IMR-90 (cell line): ENCODE measurements around the gene SCG5. TPM values are rescaled to one million over a fixed set of nuclear protein-coding genes. Genes with fewer than 3 reads are reported as not detected.

Experiments
- ATAC-seq: fragments of 200-7000 bp; cut with Tn5 transposase; 2 replicates; pipeline ENCODE4 v1.9.1; 2020; ENCODE audit warnings: low read depth, mild to moderate bottlenecking, moderate library complexity
- BruUV-seq: library from RNA; stranded (reverse); fragments of 400-500 nt; replicated peaks from 2 replicates; lab custom pipeline; 2021; lab: Mats Ljungman, UMichigan
- CTCF ChIA-PET: fragments of 300-600 bp; formaldehyde crosslinking; extraction: SDS; loops from one replicate; lab custom pipeline; 2021; ENCODE audit warnings: antibody characterized with exemption; lab: Yijun Ruan, JAX
- POLR2A ChIA-PET: fragments of 300-600 bp; sonication (Branson Sonifier 250); formaldehyde crosslinking; loops from one replicate; lab custom pipeline; 2022; ENCODE audit warnings: antibody characterized with exemption; ENCODE audit not compliant: unreplicated experiment; lab: Charles Lee
- DNase-seq: peaks from one replicate; pipeline ENCODE4 v3.0.0; 2013
- H2AFZ ChIP-seq: replicated peaks from 2 replicates; pipeline ENCODE3; 2013; ENCODE audit warnings: low read length, mild to moderate bottlenecking; ENCODE audit not compliant: poor library complexity
- H2AK5ac ChIP-seq: 2 replicates; pipeline ENCODE4 v1.6.1; 2013; ENCODE audit warnings: low read depth, low read length, inconsistent platforms
- H2AK9ac ChIP-seq: replicated peaks from 2 replicates; pipeline ENCODE3; 2013; ENCODE audit warnings: mild to moderate bottlenecking, low read depth, low read length, moderate library complexity; ENCODE audit not compliant: poor library complexity
- H2BK120ac ChIP-seq: 2 replicates; pipeline ENCODE4 v1.6.1; 2013; ENCODE audit warnings: low read depth, low read length, inconsistent platforms
- H2BK15ac ChIP-seq: 3 replicates; pipeline ENCODE4 v1.6.1; 2013; ENCODE audit warnings: low read depth, low read length, inconsistent platforms
- H2BK20ac ChIP-seq: 2 replicates; pipeline ENCODE4 v1.6.1; 2013; ENCODE audit warnings: low read depth, mild to moderate bottlenecking, inconsistent platforms, low read length, moderate library complexity
- H2BK5ac ChIP-seq: 2 replicates; pipeline ENCODE4 v1.6.1; 2013; ENCODE audit warnings: mild to moderate bottlenecking, low read depth, low read length, inconsistent platforms; ENCODE audit not compliant: poor library complexity, severe bottlenecking
- H3K14ac ChIP-seq: replicated peaks from 2 replicates; pipeline ENCODE4 v1.6.1; 2013; ENCODE audit warnings: low read depth, low read length, inconsistent platforms
- H3K18ac ChIP-seq: 2 replicates; pipeline ENCODE4 v1.6.1; 2013; ENCODE audit warnings: low read depth, low read length, control low read depth
- H3K23ac ChIP-seq: 2 replicates; pipeline ENCODE4 v1.6.1; 2013; ENCODE audit warnings: low read depth, low read length, inconsistent platforms
- H3K27ac ChIP-seq: 2 replicates; pipeline ENCODE4 v1.5.1; 2013; ENCODE audit warnings: mild to moderate bottlenecking, control low read depth, low read length; ENCODE audit not compliant: insufficient read depth
- H3K27me3 ChIP-seq: 2 replicates; pipeline ENCODE4 v1.6.1; 2013; ENCODE audit warnings: low read length; ENCODE audit not compliant: control insufficient read depth, insufficient read depth
- H3K36me3 ChIP-seq: 2 replicates; pipeline ENCODE4 v1.6.1; 2013; ENCODE audit warnings: low read length, mixed read lengths; ENCODE audit not compliant: control insufficient read depth, insufficient read depth
- H3K4ac ChIP-seq: 2 replicates; pipeline ENCODE4 v1.6.1; 2013; ENCODE audit warnings: low read depth, low read length, inconsistent platforms
- H3K4me1 ChIP-seq: 2 replicates; pipeline ENCODE4 v1.6.1; 2013; ENCODE audit warnings: low read length, mixed read lengths; ENCODE audit not compliant: control insufficient read depth, insufficient read depth
- H3K4me2 ChIP-seq: 2 replicates; pipeline ENCODE4 v1.6.1; 2013; ENCODE audit warnings: low read depth, mild to moderate bottlenecking, control low read depth, low read length, moderate library complexity
- H3K4me3 ChIP-seq: 2 replicates; pipeline ENCODE4 v1.5.1; 2013; ENCODE audit warnings: low read depth, mild to moderate bottlenecking, control low read depth, low read length, moderate library complexity; ENCODE audit not compliant: insufficient read depth
- H3K56ac ChIP-seq: 2 replicates; pipeline ENCODE4 v1.6.1; 2013; ENCODE audit warnings: low read length, inconsistent platforms; ENCODE audit not compliant: insufficient read depth; ENCODE audit errors: extremely low read depth
- H3K79me1 ChIP-seq, 2 experiments: 2 replicates each; pipeline ENCODE4 v1.6.1; 2013; ENCODE audit warnings: low read length in 2 of 2, inconsistent platforms in 1 of 2, low read depth in 1 of 2
- H3K9ac ChIP-seq: 2 replicates; pipeline ENCODE4 v1.6.1; 2013; ENCODE audit warnings: low read depth, low read length, control low read depth
- H3K9me1 ChIP-seq: 2 replicates; pipeline ENCODE4 v1.6.1; 2013; ENCODE audit warnings: low read length, inconsistent platforms; ENCODE audit not compliant: insufficient read depth
- H3K9me3 ChIP-seq: 2 replicates; pipeline ENCODE4 v1.6.1; 2013; ENCODE audit warnings: low read length; ENCODE audit not compliant: control insufficient read depth, insufficient read depth
- H4K20me1 ChIP-seq: 2 replicates; pipeline ENCODE4 v1.6.1; 2013; ENCODE audit warnings: low read length, inconsistent platforms; ENCODE audit not compliant: insufficient read depth
- H4K5ac ChIP-seq: 2 replicates; pipeline ENCODE4 v1.6.1; 2013; ENCODE audit warnings: mild to moderate bottlenecking, low read depth, low read length, control low read depth
- H4K8ac ChIP-seq, 2 experiments: 2 replicates each; pipeline ENCODE4 v1.6.1; 2013; ENCODE audit warnings: low read depth in 2 of 2, low read length in 2 of 2, control low read depth in 1 of 2, inconsistent platforms in 1 of 2
- H4K91ac ChIP-seq: 2 replicates; pipeline ENCODE4 v1.6.1; 2013; ENCODE audit warnings: low read depth, low read length, inconsistent platforms; ENCODE audit not compliant: insufficient read depth
- BHLHE40 ChIP-seq: fragments of 150-350 bp; IDR thresholded peaks from 2 replicates; pipeline ENCODE4 v1.6.1; 2016; ENCODE audit warnings: mild to moderate bottlenecking, low read depth, low read length
- CEBPB ChIP-seq: IDR thresholded peaks from 2 replicates; pipeline ENCODE4 v1.6.1; 2012; ENCODE audit warnings: low read depth, low read length, improper control_type of control experiment
- CHD1 ChIP-seq: IDR thresholded peaks from 2 replicates; pipeline ENCODE4 v1.6.1; 2012; ENCODE audit warnings: low read depth, low read length, improper control_type of control experiment
- CTCF ChIP-seq: conservative IDR thresholded peaks from 2 replicates; pipeline ENCODE4 v1.5.1; 2012; ENCODE audit warnings: mild to moderate bottlenecking, low read depth, low read length, improper control_type of control experiment
- ELK1 ChIP-seq: fragments of 150-350 bp; IDR thresholded peaks from 2 replicates; pipeline ENCODE4 v1.6.1; 2016; ENCODE audit warnings: low read depth, mild to moderate bottlenecking, low read length, moderate library complexity, borderline replicate concordance
- FOS ChIP-seq: fragments of 150-350 bp; IDR thresholded peaks from 2 replicates; pipeline ENCODE4 v1.6.1; 2016; ENCODE audit warnings: low read depth, low read length
- MAFK ChIP-seq: IDR thresholded peaks from 2 replicates; pipeline ENCODE4 v1.6.1; 2012; ENCODE audit warnings: low read depth, low read length, improper control_type of control experiment
- MAZ ChIP-seq: IDR thresholded peaks from 2 replicates; pipeline ENCODE4 v1.6.1; 2012; ENCODE audit warnings: low read depth, mild to moderate bottlenecking, low read length, improper control_type of control experiment, moderate library complexity, borderline replicate concordance
- MXI1 ChIP-seq: IDR thresholded peaks from 2 replicates; pipeline ENCODE4 v1.6.1; 2012; ENCODE audit warnings: low read depth, mild to moderate bottlenecking, low read length, moderate library complexity, borderline replicate concordance
- NFE2L2 ChIP-seq: fragments of 150-350 bp; IDR thresholded peaks from 2 replicates; pipeline ENCODE4 v1.6.1; 2016; ENCODE audit warnings: low read depth, mild to moderate bottlenecking, low read length
- POLR2A ChIP-seq: IDR thresholded peaks from 2 replicates; pipeline ENCODE4 v1.6.1; 2012; ENCODE audit warnings: mild to moderate bottlenecking, low read depth, low read length
- RAD21 ChIP-seq: IDR thresholded peaks from 2 replicates; pipeline ENCODE4 v1.6.1; 2012; ENCODE audit warnings: low read length, improper control_type of control experiment
- RCOR1 ChIP-seq: IDR thresholded peaks from 2 replicates; pipeline ENCODE4 v1.6.1; 2012; ENCODE audit warnings: mild to moderate bottlenecking, low read length, improper control_type of control experiment; ENCODE audit not compliant: insufficient replicate concordance
- RFX5 ChIP-seq: IDR thresholded peaks from 2 replicates; pipeline ENCODE4 v1.8.0; 2012; ENCODE audit warnings: low read depth, mild to moderate bottlenecking, low read length, moderate library complexity
- SMC3 ChIP-seq: fragments of 150-350 bp; IDR thresholded peaks from 2 replicates; pipeline ENCODE4 v1.6.1; 2016; ENCODE audit warnings: low read depth, mild to moderate bottlenecking, antibody characterized with exemption, low read length, moderate library complexity
- USF2 ChIP-seq: fragments of 150-350 bp; IDR thresholded peaks from 2 replicates; pipeline ENCODE4 v1.6.1; 2017; ENCODE audit warnings: mild to moderate bottlenecking, antibody characterized with exemption, low read length, low read depth
- WGBS, 2 experiments: methylation state at CpG; one replicate each; pipeline versions ENCODE4 v1.1.5 to v1.1.7; 2013; ENCODE audit warnings: missing lambda C conversion rate in 2 of 2; ENCODE audit not compliant: insufficient read length in 1 of 2; ENCODE audit errors: extremely low coverage in 2 of 2; 5-methylcytosine and 5-hydroxymethylcytosine counted together
- dilution Hi-C: fragments of 300-500 bp; cut with HindIII; formaldehyde crosslinking; loops from one replicate; pipeline ENCODE4 v1.14.3; 2018; ENCODE audit warnings: low sequenced_read_pairs; ENCODE audit not compliant: unreplicated experiment
- in situ Hi-C: fragments of 300-500 bp; cut with MboI; formaldehyde crosslinking; loops from 3 replicates; pipeline ENCODE4 v1.14.3; 2019; ENCODE audit warnings: low sequenced_read_pairs, inconsistent platforms, mixed read lengths
- intact Hi-C: fragments of 100-400 bp; cut with micrococcal nuclease; formaldehyde crosslinking; loops from 2 replicates; pipeline ENCODE4 v1.10.0; 2022
- polyA plus RNA-seq, 3 experiments: library from polyadenylated mRNA; depleted of rRNA; stranded (reverse); fragments of >200 nt; gene quantifications; 2 replicates each; pipeline ENCODE4 v1.2.3, GENCODE V29; 2012; ENCODE audit warnings: low replicate concordance in 1 of 3
- total RNA-seq: library from RNA; depleted of rRNA; stranded (reverse); fragments of >200 nt; gene quantifications from 2 replicates; pipeline ENCODE4 v1.2.3, GENCODE V29; 2012

SCG5 gene
- total and polyA plus RNA-seq, 2 of the 4 experiments (the other 2 are of a cell fraction): 7.9 to 16.8 TPM

GRCh38 chr15:32698773-32699390 is 57.4 kb downstream of the SCG5 start:
- dilution Hi-C loops: no loop called here
- Histone ChIP-seq H3K9me3 (no peaks in the 10 kb centered on the region), H2AK9ac (peak overlapping the region; percentile 56), H3K4ac (0 out of 2 replicates have a peak overlapping the region, but pooled peaks have one; percentile 2), H2AFZ (peak overlapping the region; percentile 44), H3K27ac (no peak overlapping the region), H3K9me1 (no peaks in the 10 kb centered on the region), H2BK120ac (no peak overlapping the region), H3K18ac (no peak overlapping the region), H4K8ac (no peak overlapping the region), H3K4me3 (no peak overlapping the region), H3K23ac (no peak overlapping the region), H2AK5ac (peak overlapping the region; percentile 13), H3K14ac (peak overlapping the region; percentile 31), H3K4me2 (no peak overlapping the region), H3K4me1 (no peaks in the 10 kb centered on the region), H2BK5ac (no peak overlapping the region), H3K56ac (no peak overlapping the region), H3K36me3 (no peaks in the 10 kb centered on the region), H4K91ac (no peak overlapping the region), H4K5ac (no peak overlapping the region), H3K79me1 (no peaks in the 10 kb centered on the region), H3K27me3 (no peaks in the 10 kb centered on the region), H2BK20ac (peak overlapping the region; percentile 65; the same call in 1 of the 2 replicates), H4K20me1 (no peaks in the 10 kb centered on the region), H2BK15ac (no peak overlapping the region), H3K9ac (no peak overlapping the region)
- 100% methylated on average over 1 of the region's 5 CpGs; no CpG with 5 or more reads in 1 of the 2 experiments for WGBS, 2 experiments
- no TSS peak for BruUV-seq
- DNase-seq (peak; percentile 29), ATAC-seq (no peak; the same call in 1 of the 2 replicates)
- ChIA-PET CTCF (no interaction called here), POLR2A (no interaction called here)
- intact Hi-C loops: no loop called here
- in situ Hi-C loops: no loop called here
- TF ChIP-seq RFX5: no peak
- TF ChIP-seq CEBPB: no peak
- no peak for TF ChIP-seq SMC3
- no peak for TF ChIP-seq ELK1
- no peak for TF ChIP-seq CTCF
- no peak for TF ChIP-seq BHLHE40
- no peak for TF ChIP-seq RAD21
- no peak for TF ChIP-seq NFE2L2
- no peak for TF ChIP-seq MXI1
- no peak for TF ChIP-seq MAFK
- no peak for TF ChIP-seq RCOR1
- TF ChIP-seq USF2: no peak
- TF ChIP-seq POLR2A: no peak
- no peak for TF ChIP-seq FOS
- no peak for TF ChIP-seq MAZ
- no peak for TF ChIP-seq CHD1
